ENCODE data around the gene ADARB2.

DNA sequence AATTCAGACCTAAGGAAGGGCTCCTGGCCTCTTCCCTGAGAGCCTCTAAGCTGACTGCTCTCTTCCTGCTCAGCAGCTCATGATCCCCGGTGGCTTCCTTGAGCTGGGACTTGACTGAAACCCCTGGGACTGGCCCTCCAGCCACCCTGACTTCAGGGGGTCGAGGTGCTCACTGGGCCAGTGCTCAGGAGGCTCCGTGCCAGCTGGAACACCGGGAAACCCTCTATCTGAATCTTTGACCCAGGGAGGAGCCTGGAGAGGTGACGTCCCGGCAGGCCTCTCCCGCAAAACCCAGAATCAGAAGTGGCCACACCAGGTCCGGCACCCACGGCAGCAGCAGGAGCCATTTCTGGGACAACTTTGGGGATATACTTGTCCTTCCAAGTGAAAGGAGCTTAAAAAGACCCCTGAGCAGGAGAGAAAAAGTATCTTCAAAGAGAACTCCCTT lies 570.5 kb downstream of the ADARB2 start:
- TF ChIP-seq, protein P1, sequence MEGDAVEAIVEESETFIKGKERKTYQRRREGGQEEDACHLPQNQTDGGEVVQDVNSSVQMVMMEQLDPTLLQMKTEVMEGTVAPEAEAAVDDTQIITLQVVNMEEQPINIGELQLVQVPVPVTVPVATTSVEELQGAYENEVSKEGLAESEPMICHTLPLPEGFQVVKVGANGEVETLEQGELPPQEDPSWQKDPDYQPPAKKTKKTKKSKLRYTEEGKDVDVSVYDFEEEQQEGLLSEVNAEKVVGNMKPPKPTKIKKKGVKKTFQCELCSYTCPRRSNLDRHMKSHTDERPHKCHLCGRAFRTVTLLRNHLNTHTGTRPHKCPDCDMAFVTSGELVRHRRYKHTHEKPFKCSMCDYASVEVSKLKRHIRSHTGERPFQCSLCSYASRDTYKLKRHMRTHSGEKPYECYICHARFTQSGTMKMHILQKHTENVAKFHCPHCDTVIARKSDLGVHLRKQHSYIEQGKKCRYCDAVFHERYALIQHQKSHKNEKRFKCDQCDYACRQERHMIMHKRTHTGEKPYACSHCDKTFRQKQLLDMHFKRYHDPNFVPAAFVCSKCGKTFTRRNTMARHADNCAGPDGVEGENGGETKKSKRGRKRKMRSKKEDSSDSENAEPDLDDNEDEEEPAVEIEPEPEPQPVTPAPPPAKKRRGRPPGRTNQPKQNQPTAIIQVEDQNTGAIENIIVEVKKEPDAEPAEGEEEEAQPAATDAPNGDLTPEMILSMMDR (conservative IDR thresholded peaks at IDR 0.05; ENCODE audit: low read depth in 2 of 2), result no peak
- no peak for TF ChIP-seq EZH2 (IDR thresholded peaks at IDR 0.05; ENCODE audit: low read depth, unreplicated experiment)
- TF ChIP-seq, protein P2, sequence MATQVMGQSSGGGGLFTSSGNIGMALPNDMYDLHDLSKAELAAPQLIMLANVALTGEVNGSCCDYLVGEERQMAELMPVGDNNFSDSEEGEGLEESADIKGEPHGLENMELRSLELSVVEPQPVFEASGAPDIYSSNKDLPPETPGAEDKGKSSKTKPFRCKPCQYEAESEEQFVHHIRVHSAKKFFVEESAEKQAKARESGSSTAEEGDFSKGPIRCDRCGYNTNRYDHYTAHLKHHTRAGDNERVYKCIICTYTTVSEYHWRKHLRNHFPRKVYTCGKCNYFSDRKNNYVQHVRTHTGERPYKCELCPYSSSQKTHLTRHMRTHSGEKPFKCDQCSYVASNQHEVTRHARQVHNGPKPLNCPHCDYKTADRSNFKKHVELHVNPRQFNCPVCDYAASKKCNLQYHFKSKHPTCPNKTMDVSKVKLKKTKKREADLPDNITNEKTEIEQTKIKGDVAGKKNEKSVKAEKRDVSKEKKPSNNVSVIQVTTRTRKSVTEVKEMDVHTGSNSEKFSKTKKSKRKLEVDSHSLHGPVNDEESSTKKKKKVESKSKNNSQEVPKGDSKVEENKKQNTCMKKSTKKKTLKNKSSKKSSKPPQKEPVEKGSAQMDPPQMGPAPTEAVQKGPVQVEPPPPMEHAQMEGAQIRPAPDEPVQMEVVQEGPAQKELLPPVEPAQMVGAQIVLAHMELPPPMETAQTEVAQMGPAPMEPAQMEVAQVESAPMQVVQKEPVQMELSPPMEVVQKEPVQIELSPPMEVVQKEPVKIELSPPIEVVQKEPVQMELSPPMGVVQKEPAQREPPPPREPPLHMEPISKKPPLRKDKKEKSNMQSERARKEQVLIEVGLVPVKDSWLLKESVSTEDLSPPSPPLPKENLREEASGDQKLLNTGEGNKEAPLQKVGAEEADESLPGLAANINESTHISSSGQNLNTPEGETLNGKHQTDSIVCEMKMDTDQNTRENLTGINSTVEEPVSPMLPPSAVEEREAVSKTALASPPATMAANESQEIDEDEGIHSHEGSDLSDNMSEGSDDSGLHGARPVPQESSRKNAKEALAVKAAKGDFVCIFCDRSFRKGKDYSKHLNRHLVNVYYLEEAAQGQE (IDR thresholded peaks at IDR 0.05; ENCODE audit: unreplicated experiment), result no peak
- no peak for TF ChIP-seq POLR2AphosphoS5 (IDR thresholded peaks at IDR 0.05; ENCODE audit: low read depth)
- TF ChIP-seq EZH2phosphoT487 (IDR thresholded peaks at IDR 0.05; ENCODE audit: unreplicated experiment), result no peak
- TF ChIP-seq CREB1 (CRISPR knock-in tag; IDR thresholded peaks at IDR 0.05; ENCODE audit: low read depth), result no peak
- no peak for TF ChIP-seq NANOG (IDR thresholded peaks at IDR 0.05; ENCODE audit: borderline replicate concordance)
- no peak for TF ChIP-seq STAT1 (IDR thresholded peaks at IDR 0.05; ENCODE audit: unreplicated experiment)
- TF ChIP-seq, protein P3, sequence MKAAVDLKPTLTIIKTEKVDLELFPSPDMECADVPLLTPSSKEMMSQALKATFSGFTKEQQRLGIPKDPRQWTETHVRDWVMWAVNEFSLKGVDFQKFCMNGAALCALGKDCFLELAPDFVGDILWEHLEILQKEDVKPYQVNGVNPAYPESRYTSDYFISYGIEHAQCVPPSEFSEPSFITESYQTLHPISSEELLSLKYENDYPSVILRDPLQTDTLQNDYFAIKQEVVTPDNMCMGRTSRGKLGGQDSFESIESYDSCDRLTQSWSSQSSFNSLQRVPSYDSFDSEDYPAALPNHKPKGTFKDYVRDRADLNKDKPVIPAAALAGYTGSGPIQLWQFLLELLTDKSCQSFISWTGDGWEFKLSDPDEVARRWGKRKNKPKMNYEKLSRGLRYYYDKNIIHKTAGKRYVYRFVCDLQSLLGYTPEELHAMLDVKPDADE (IDR thresholded peaks at IDR 0.05), result no peak
